Astrocyte of the cerebellum (primary cell): ENCODE measurements around the gene ELAVL2.

ENCODE experiments used
- DNase-seq: peaks from one replicate; pipeline ENCODE4 v3.0.0-alpha.2; 2011; ENCODE audit warnings: low read depth
- H3K4me3 ChIP-seq: 2 replicates; pipeline ENCODE4 v1.5.1; 2011; ENCODE audit warnings: mild to moderate bottlenecking, low read depth, low read length, moderate library complexity
- in situ Hi-C: cut with HindIII; loops from 2 replicates; pipeline ENCODE4 v1.10.0; 2017; ENCODE audit warnings: low sequenced_read_pairs
- TF ChIP-seq, protein P1 (sequence below): IDR thresholded peaks from 2 replicates; pipeline ENCODE4 v1.5.1; 2012; ENCODE audit warnings: low read length, low read depth, moderate library complexity, mild to moderate bottlenecking; ENCODE audit errors: missing control alignments

ELAVL2 gene

GRCh38 chr9:23717505-23717904, 108.5 kb downstream of the ELAVL2 start:
- no peak overlapping the region for H3K4me3 ChIP-seq
- no peak for DNase-seq
- in situ Hi-C loops = loop anchor here (5.0 kb wide), 2 partner anchors 45 kb away; no protein-coding TSS in a partner anchor
- TF ChIP-seq, protein P1, sequence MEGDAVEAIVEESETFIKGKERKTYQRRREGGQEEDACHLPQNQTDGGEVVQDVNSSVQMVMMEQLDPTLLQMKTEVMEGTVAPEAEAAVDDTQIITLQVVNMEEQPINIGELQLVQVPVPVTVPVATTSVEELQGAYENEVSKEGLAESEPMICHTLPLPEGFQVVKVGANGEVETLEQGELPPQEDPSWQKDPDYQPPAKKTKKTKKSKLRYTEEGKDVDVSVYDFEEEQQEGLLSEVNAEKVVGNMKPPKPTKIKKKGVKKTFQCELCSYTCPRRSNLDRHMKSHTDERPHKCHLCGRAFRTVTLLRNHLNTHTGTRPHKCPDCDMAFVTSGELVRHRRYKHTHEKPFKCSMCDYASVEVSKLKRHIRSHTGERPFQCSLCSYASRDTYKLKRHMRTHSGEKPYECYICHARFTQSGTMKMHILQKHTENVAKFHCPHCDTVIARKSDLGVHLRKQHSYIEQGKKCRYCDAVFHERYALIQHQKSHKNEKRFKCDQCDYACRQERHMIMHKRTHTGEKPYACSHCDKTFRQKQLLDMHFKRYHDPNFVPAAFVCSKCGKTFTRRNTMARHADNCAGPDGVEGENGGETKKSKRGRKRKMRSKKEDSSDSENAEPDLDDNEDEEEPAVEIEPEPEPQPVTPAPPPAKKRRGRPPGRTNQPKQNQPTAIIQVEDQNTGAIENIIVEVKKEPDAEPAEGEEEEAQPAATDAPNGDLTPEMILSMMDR = no peak

DNA sequence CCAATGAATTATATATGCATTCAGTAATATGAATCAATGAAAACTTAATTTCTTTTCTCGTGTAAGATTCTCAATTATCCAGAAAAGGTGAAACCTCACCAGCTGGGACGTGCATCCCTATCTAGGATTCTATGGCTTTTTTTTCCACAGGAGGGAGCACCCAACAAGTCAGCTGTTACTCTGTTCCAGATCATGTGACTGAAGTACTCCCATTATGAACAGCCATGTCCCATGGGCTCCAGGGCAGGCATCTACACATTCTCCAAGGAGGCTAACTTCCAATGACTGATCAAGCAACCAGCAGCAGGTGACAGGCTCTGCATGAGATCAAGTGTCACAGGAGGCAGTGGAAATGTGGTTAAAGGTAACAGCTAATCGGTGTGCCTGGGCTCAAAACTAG, 118.8 kb downstream of the ELAVL2 start:
- in situ Hi-C loops = no loop called here
- TF ChIP-seq, protein P1 = no peak
- no peak for DNase-seq
- H3K4me3 ChIP-seq = no peak overlapping the region

- DNase-seq = no peak
- in situ Hi-C loops = no loop called here
- TF ChIP-seq, protein P1 = no peak
Observed at GRCh38 chr9:23702311-23702922, 123.6 kb downstream of the ELAVL2 start.

GRCh38 chr9:23701291-23701690, 124.7 kb downstream of the ELAVL2 start:
- TF ChIP-seq, protein P1 = no peak
- H3K4me3 ChIP-seq = no peak overlapping the region
- in situ Hi-C loops = no loop called here
- no peak for DNase-seq

More at GRCh38 chr9:23702311-23702922, 123.6 kb downstream of the ELAVL2 start:
- H3K4me3 ChIP-seq = no peak overlapping the region

DNA sequence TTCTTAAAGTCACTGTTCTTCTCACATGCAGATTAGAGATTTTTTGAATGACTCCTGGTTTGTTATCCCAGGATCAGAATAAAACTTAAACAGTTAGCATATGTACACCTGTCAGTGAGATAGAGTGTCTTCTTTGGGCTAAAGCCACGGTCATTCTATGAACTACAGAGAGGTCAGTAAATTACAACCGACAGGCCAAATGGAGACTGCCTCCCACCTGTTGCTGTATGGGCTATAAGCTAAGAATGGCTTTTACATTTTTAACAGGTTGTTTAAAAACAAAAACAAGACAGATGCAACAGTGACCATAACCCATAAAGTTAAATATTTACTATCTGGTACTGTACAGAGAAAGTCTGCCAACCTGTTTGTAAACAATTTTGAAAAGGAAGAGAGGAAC, 125.7 kb downstream of the ELAVL2 start:
- in situ Hi-C loops = no loop called here
- DNase-seq = no peak
- no peak overlapping the region for H3K4me3 ChIP-seq
- TF ChIP-seq, protein P1 = no peak

GRCh38 chr9:23698161-23698560, 127.9 kb downstream of the ELAVL2 start:
- in situ Hi-C loops = no loop called here
- no peak for DNase-seq
- H3K4me3 ChIP-seq = no peak overlapping the region
- TF ChIP-seq, protein P1 = no peak
